ENCODE results near the gene SLC7A11.

DNA sequence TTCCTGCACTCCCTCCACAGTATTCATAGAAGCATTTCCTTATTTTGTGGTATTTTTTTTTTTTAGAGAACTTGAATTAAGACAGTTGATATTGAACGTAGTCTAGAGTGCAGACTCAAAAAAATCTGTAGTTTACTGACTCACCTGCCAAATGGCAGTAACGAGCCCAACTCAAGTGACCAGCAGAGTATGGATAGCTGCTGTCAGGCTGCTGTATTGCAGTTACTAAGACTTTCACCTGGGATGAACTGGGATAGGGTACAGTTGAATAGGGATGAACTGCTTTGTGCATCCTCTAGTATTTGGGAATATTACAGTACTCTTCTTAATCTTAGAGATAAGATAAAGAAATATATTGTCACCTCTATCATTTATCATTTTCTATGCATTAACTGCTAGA lies 7.0 kb upstream of the SLC7A11 start:
- TF ChIP-seq, protein P1, sequence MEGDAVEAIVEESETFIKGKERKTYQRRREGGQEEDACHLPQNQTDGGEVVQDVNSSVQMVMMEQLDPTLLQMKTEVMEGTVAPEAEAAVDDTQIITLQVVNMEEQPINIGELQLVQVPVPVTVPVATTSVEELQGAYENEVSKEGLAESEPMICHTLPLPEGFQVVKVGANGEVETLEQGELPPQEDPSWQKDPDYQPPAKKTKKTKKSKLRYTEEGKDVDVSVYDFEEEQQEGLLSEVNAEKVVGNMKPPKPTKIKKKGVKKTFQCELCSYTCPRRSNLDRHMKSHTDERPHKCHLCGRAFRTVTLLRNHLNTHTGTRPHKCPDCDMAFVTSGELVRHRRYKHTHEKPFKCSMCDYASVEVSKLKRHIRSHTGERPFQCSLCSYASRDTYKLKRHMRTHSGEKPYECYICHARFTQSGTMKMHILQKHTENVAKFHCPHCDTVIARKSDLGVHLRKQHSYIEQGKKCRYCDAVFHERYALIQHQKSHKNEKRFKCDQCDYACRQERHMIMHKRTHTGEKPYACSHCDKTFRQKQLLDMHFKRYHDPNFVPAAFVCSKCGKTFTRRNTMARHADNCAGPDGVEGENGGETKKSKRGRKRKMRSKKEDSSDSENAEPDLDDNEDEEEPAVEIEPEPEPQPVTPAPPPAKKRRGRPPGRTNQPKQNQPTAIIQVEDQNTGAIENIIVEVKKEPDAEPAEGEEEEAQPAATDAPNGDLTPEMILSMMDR (IDR thresholded peaks at IDR 0.05; ENCODE audit: insufficient read depth, low read length): no peak
- TF ChIP-seq POLR2AphosphoS5 (IDR thresholded peaks at IDR 0.05; ENCODE audit: low read depth) (no peak), REST (IDR thresholded peaks at IDR 0.05; ENCODE audit: insufficient replicate concordance, low read depth) (no peak), GABPA (IDR thresholded peaks at IDR 0.05; ENCODE audit: low read depth) (no peak)

Data from HL-60 (cell line).